ENCODE measurements around the gene RRBP1.

DNA sequence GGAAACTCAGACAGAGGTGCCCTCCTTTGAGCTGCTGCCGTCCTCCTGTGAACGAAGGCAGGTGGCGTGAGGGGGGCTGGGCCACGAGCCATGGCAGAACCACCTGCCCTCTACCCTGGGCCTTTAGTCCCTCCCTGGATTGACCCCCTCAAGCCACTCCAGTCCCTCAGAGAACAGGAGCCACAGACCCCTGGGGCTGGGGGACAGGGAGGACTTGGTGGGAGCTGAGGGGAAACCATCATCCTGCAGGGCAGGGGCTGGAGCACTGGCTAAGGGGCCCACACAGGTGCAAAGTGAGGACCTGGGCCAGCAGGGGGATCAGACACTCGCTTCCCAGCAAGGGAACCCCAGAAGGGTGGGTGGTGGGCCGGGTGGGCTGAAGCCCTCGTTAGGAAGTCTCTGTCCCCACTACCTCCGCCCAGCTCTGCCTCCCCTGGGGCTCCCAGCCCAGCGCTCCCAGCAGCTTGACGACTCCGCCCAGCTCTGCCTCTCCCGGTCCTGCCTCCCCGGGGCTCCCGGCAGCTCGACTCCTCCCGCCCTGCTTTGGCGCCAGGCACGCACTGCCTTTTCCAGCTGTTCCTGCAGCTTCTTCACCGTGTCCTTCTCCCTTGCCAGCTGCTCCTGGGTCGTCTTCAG, 67.7 kb downstream of the RRBP1 start:
- TF ChIP-seq, protein P1, sequence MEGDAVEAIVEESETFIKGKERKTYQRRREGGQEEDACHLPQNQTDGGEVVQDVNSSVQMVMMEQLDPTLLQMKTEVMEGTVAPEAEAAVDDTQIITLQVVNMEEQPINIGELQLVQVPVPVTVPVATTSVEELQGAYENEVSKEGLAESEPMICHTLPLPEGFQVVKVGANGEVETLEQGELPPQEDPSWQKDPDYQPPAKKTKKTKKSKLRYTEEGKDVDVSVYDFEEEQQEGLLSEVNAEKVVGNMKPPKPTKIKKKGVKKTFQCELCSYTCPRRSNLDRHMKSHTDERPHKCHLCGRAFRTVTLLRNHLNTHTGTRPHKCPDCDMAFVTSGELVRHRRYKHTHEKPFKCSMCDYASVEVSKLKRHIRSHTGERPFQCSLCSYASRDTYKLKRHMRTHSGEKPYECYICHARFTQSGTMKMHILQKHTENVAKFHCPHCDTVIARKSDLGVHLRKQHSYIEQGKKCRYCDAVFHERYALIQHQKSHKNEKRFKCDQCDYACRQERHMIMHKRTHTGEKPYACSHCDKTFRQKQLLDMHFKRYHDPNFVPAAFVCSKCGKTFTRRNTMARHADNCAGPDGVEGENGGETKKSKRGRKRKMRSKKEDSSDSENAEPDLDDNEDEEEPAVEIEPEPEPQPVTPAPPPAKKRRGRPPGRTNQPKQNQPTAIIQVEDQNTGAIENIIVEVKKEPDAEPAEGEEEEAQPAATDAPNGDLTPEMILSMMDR (conservative IDR thresholded peaks at IDR 0.05; ENCODE audit: low read depth, low read length), result no peak
- no peak for TF ChIP-seq POLR2A (IDR thresholded peaks at IDR 0.05; ENCODE audit: low read depth, low read length)
